H1 (cell line): Measurements from ENCODE around the gene SPIRE1. TPM values are rescaled to one million over a fixed set of nuclear protein-coding genes. Genes with fewer than 3 reads are reported as not detected.

Source experiments
- CTCF ChIA-PET: fragments of 300-600 bp; sonication (Branson Sonifier 250); formaldehyde crosslinking; loops from one replicate; lab custom pipeline; 2021; ENCODE audit not compliant: partially characterized antibody; lab: Charles Lee
- POLR2A ChIA-PET: fragments of 300-600 bp; sonication (Branson Sonifier 250); formaldehyde crosslinking; loops from one replicate; lab custom pipeline; 2021; ENCODE audit warnings: inconsistent platforms; ENCODE audit not compliant: partially characterized antibody; lab: Charles Lee
- DNase-seq, 2 experiments: peaks; one replicate each; pipeline versions ENCODE4 v3.0.0 to v3.0.0-alpha.2; 2010 to 2022; ENCODE audit warnings: low spot score in 2 of 2, low read depth in 1 of 2, mixed read lengths in 1 of 2
- FAIRE-seq: peaks from 2 replicates; lab custom pipeline; 2011; peaks lifted over from hg19 to GRCh38; lab: Jason Lieb, UNC
- H2AFZ ChIP-seq: 2 replicates; pipeline ENCODE4 v1.8.1; 2012; ENCODE audit warnings: low read length, inconsistent platforms
- H2AK5ac ChIP-seq: 2 replicates; pipeline ENCODE4 v1.6.1; 2013; ENCODE audit warnings: low read depth, low read length
- H2BK120ac ChIP-seq: replicated peaks from 2 replicates; pipeline ENCODE3; 2013; ENCODE audit warnings: low read depth, low read length, inconsistent platforms
- H2BK12ac ChIP-seq: 2 replicates; pipeline ENCODE4 v1.6.1; 2013; ENCODE audit warnings: low read depth, low read length
- H2BK15ac ChIP-seq: 2 replicates; pipeline ENCODE4 v1.6.1; 2013; ENCODE audit warnings: low read length
- H2BK20ac ChIP-seq: 2 replicates; pipeline ENCODE4 v1.6.1; 2013; ENCODE audit warnings: low read length
- H2BK5ac ChIP-seq: 2 replicates; pipeline ENCODE4 v1.6.1; 2013; ENCODE audit warnings: low read depth, low read length
- H3K14ac ChIP-seq: 2 replicates; pipeline ENCODE4 v1.6.1; 2013; ENCODE audit warnings: inconsistent platforms; ENCODE audit not compliant: insufficient read length
- H3K18ac ChIP-seq: 2 replicates; pipeline ENCODE4 v1.6.1; 2013; ENCODE audit warnings: low read length; ENCODE audit errors: extremely low read depth
- H3K23ac ChIP-seq: 2 replicates; pipeline ENCODE4 v1.6.1; 2013; ENCODE audit warnings: inconsistent platforms; ENCODE audit not compliant: insufficient read length
- H3K23me2 ChIP-seq: 2 replicates; pipeline ENCODE4 v1.6.1; 2013; ENCODE audit warnings: low read depth, low read length
- H3K27ac ChIP-seq: 2 replicates; pipeline ENCODE4 v1.6.1; 2011; ENCODE audit warnings: low read depth, low read length, inconsistent platforms
- H3K27me3 ChIP-seq, 4 experiments: replicated peaks in 1 of 4; 1 replicate in 1 of 4; 2 replicates in 3 of 4; pipeline versions ENCODE4 v1.6.1 to v1.8.1; 2011 to 2013; ENCODE audit warnings: low read length in 3 of 4, mild to moderate bottlenecking in 3 of 4, inconsistent platforms in 2 of 4, mixed read lengths in 2 of 4, moderate library complexity in 1 of 4; ENCODE audit not compliant: control insufficient read depth in 3 of 4, insufficient read depth in 3 of 4; ENCODE audit errors: extremely low read depth in 1 of 4
- H3K36me3 ChIP-seq, 4 experiments: 2 replicates each; pipeline versions ENCODE4 v1.6.1 to v1.8.1; 2011 to 2013; ENCODE audit warnings: mild to moderate bottlenecking in 4 of 4, low read length in 3 of 4, moderate library complexity in 2 of 4, control low read depth in 1 of 4, inconsistent platforms in 1 of 4; ENCODE audit not compliant: insufficient read depth in 4 of 4, control insufficient read depth in 2 of 4
- H3K4ac ChIP-seq: replicated peaks from 2 replicates; pipeline ENCODE3; 2013; ENCODE audit warnings: low read length, low read depth, mixed read lengths, inconsistent platforms; ENCODE audit not compliant: insufficient read length
- H3K4me1 ChIP-seq, 4 experiments: replicated peaks in 1 of 4; 1 replicate in 1 of 4; 2 replicates in 3 of 4; pipeline versions ENCODE4 v1.6.1 to v1.8.1; 2011 to 2013; ENCODE audit warnings: low read length in 3 of 4, inconsistent platforms in 2 of 4, mixed read lengths in 1 of 4; ENCODE audit not compliant: insufficient read depth in 4 of 4, control insufficient read depth in 3 of 4
- H3K4me2 ChIP-seq, 2 experiments: 2 replicates each; pipeline versions ENCODE4 v1.6.1 to v1.8.1; 2011 to 2013; ENCODE audit warnings: low read depth in 2 of 2, low read length in 2 of 2, control low read depth in 1 of 2, inconsistent platforms in 1 of 2, mild to moderate bottlenecking in 1 of 2; ENCODE audit not compliant: insufficient read depth in 1 of 2
- H3K4me3 ChIP-seq, 4 experiments: fragments of 200-600, 300-600 bp in 1 of 4; sonication (generic), shearing (Covaris generic), sonication (Bioruptor Twin) in 1 of 4; 2 replicates each; pipeline versions ENCODE4 v1.5.1 to v1.8.1; 2011 to 2016; ENCODE audit warnings: low read length in 4 of 4, low read depth in 3 of 4, control low read depth in 2 of 4, inconsistent platforms in 2 of 4, mild to moderate bottlenecking in 2 of 4, mixed read lengths in 1 of 4, moderate library complexity in 1 of 4; ENCODE audit not compliant: insufficient read depth in 2 of 4; ENCODE audit errors: extremely low read depth in 1 of 4
- H3K56ac ChIP-seq: replicated peaks from 2 replicates; pipeline ENCODE3; 2013; ENCODE audit warnings: low read depth, mild to moderate bottlenecking, mixed read lengths, low read length, inconsistent platforms; ENCODE audit not compliant: insufficient read length
- H3K79me1 ChIP-seq: 2 replicates; pipeline ENCODE4 v1.6.1; 2013; ENCODE audit warnings: low read depth, low read length, control low read depth
- H3K79me2 ChIP-seq, 2 experiments: 2 replicates each; pipeline versions ENCODE4 v1.6.1 to v1.8.1; 2012 to 2013; ENCODE audit warnings: low read length in 2 of 2, mild to moderate bottlenecking in 2 of 2, inconsistent platforms in 1 of 2; ENCODE audit not compliant: insufficient read depth in 2 of 2, control insufficient read depth in 1 of 2
- H3K9ac ChIP-seq, 4 experiments: replicated peaks in 1 of 4; 1 replicate in 1 of 4; 2 replicates in 3 of 4; pipeline versions ENCODE4 v1.6.1 to v1.8.1; 2011 to 2013; ENCODE audit warnings: low read depth in 3 of 4, low read length in 3 of 4, control low read depth in 2 of 4, mild to moderate bottlenecking in 2 of 4, moderate library complexity in 2 of 4, inconsistent platforms in 1 of 4; ENCODE audit errors: extremely low read depth in 1 of 4
- H3K9me3 ChIP-seq, 2 experiments: 2 replicates each; pipeline versions ENCODE4 v1.6.1 to v1.8.1; 2012 to 2013; ENCODE audit warnings: mild to moderate bottlenecking in 2 of 2, moderate library complexity in 2 of 2, control low read depth in 1 of 2, inconsistent platforms in 1 of 2, low read depth in 1 of 2, low read length in 1 of 2, mixed read lengths in 1 of 2; ENCODE audit not compliant: insufficient read depth in 2 of 2
- H4K20me1 ChIP-seq, 2 experiments: replicated peaks in 1 of 2; 2 replicates each; pipeline versions ENCODE3 to v1.8.1; 2011 to 2013; ENCODE audit warnings: inconsistent platforms in 2 of 2, low read length in 2 of 2, mild to moderate bottlenecking in 1 of 2; ENCODE audit not compliant: insufficient read depth in 2 of 2, control insufficient read depth in 1 of 2
- H4K5ac ChIP-seq: 2 replicates; pipeline ENCODE4 v1.6.1; 2013; ENCODE audit warnings: low read length, low read depth, mixed read lengths, inconsistent platforms; ENCODE audit not compliant: insufficient read length
- H4K8ac ChIP-seq: 2 replicates; pipeline ENCODE4 v1.8.0; 2013; ENCODE audit warnings: mild to moderate bottlenecking, moderate library complexity, low read length, inconsistent platforms; ENCODE audit not compliant: insufficient read depth; ENCODE audit errors: extremely low read depth
- H4K91ac ChIP-seq: replicated peaks from 2 replicates; pipeline ENCODE3; 2013; ENCODE audit warnings: low read length, mixed read lengths, inconsistent platforms; ENCODE audit not compliant: insufficient read length
- CREB1 ChIP-seq: IDR thresholded peaks from 2 replicates; pipeline ENCODE4 v1.6.1; 2012; ENCODE audit warnings: inconsistent platforms
- EGR1 ChIP-seq: IDR thresholded peaks from 2 replicates; pipeline ENCODE4 v1.6.1; 2011; ENCODE audit warnings: low read depth, low read length, borderline replicate concordance
- EZH2 ChIP-seq: fragments of 200-600 bp; sonication (generic); IDR thresholded peaks from 2 replicates; pipeline ENCODE4 v1.7.1; 2012; ENCODE audit warnings: low read depth, mild to moderate bottlenecking, moderate library complexity, low read length, inconsistent platforms; ENCODE audit not compliant: severe bottlenecking
- KDM1A ChIP-seq: fragments of 200-600, 300-600 bp; sonication (generic); IDR thresholded peaks from 2 replicates; pipeline ENCODE4 v1.7.1; 2016; ENCODE audit warnings: mild to moderate bottlenecking, low read length, borderline replicate concordance
- MAFK ChIP-seq: IDR thresholded peaks from 2 replicates; pipeline ENCODE4 v1.6.1; 2012; ENCODE audit warnings: low read depth, mild to moderate bottlenecking, improper control_type of control experiment, low read length
- RAD21 ChIP-seq, 2 experiments: IDR thresholded peaks in 1 of 2; conservative IDR thresholded peaks in 1 of 2; 2 replicates each; pipeline ENCODE4 v1.6.1; 2011; ENCODE audit warnings: low read depth in 2 of 2, low read length in 2 of 2, improper control_type of control experiment in 1 of 2, inconsistent platforms in 1 of 2, mild to moderate bottlenecking in 1 of 2, moderate library complexity in 1 of 2
- RBBP5 ChIP-seq: IDR thresholded peaks from 2 replicates; pipeline ENCODE4 v1.7.1; 2012; ENCODE audit warnings: low read depth, mild to moderate bottlenecking, inconsistent platforms, low read length, moderate library complexity, borderline replicate concordance
- SP1 ChIP-seq: IDR thresholded peaks from 2 replicates; pipeline ENCODE4 v1.6.1; 2011; ENCODE audit warnings: low read depth, low read length
- TAF7 ChIP-seq: optimal IDR thresholded peaks from 2 replicates; pipeline ENCODE3; 2011; ENCODE audit warnings: low read depth, mild to moderate bottlenecking, inconsistent platforms, low read length, moderate library complexity, borderline replicate concordance
- YY1 ChIP-seq: IDR thresholded peaks from 2 replicates; pipeline ENCODE4 v1.6.1; 2011; ENCODE audit warnings: low read depth, mild to moderate bottlenecking, low read length
- WGBS, 2 experiments: shearing (Covaris generic) in 1 of 2; methylation state at CpG; one replicate each; pipeline versions ENCODE4 v1.1.6 to v1.1.7; 2013 to 2015; ENCODE audit warnings: low lambda C conversion rate in 2 of 2, mixed read lengths in 2 of 2, inconsistent platforms in 1 of 2, low coverage in 1 of 2, missing lambda C conversion rate in 1 of 2; ENCODE audit not compliant: insufficient replicate concordance in 2 of 2, insufficient coverage in 1 of 2, insufficient read length in 1 of 2; ENCODE audit errors: extremely low coverage in 1 of 2, missing lambda C conversion rate in 1 of 2; 5-methylcytosine and 5-hydroxymethylcytosine counted together
- polyA plus RNA-seq, 7 experiments: library from polyadenylated mRNA; depleted of rRNA in 3 of 7; stranded (reverse) in 5 of 7; unstranded in 2 of 7; fragments of >200 nt in 5 of 7; fragments of 200-250 nt in 2 of 7; gene quantifications; 1 replicate in 5 of 7; 2 replicates in 1 of 7; 4 replicates in 1 of 7; pipeline versions ENCODE4 v1.2.1 to v1.2.3, GENCODE V29; 2011 to 2013; ENCODE audit warnings: missing spikeins in 2 of 7, mixed read lengths in 2 of 7
- total RNA-seq: library from RNA; stranded (reverse); fragmentation: NEBNext Ultra II Directional; extraction: Animal tissue kit (Norgen Biotek cat#: 25700); gene quantifications from 2 replicates; pipeline ENCODE4 v1.2.1, GENCODE V29; 2021

Gene SPIRE1
- total and polyA plus RNA-seq, 2 of the 8 experiments (the other 6 are each of a cell fraction or from before 2014, with no cell fraction given): 6.0 to 21.5 TPM

DNA sequence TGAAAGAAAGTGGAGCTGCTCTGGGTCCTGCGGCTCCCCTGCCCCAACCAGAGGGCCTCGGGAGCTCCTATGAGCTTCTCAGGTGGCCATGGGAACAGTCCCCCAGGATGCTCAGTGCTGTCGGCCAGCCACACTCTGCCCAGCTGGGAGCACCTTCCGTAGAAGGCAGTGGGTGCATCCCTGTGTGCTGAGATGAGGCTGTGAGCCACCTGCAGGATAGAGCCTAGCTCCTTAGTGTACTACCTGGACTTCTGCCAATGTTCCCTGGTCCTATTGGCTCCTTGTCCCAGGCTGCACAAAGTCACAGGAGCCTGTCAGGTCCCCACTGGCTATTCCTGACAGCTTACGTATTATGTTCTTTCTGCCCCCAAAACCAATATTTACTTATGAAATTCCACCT lies 234.1 kb downstream of the SPIRE1 start:
- Histone ChIP-seq H3K27me3 (no peaks in the 10 kb centered on the region), H2BK20ac (no peak overlapping the region), H2BK120ac (no peak overlapping the region), H3K4me3 (no peak overlapping the region), H3K9ac (no peak overlapping the region), H3K56ac (no peak overlapping the region), H3K23me2 (peaks cover 5% of the 10 kb centered on the region; the same call in 1 of the 2 replicates), H3K79me2 (no peaks in the 10 kb centered on the region), H3K18ac (no peak overlapping the region), H3K4me2 (no peak overlapping the region), H3K79me1 (no peaks in the 10 kb centered on the region), H4K5ac (no peak overlapping the region), H3K36me3 (peaks cover 0 to 19% (median 15%) of the 10 kb centered on the region in 4 experiments; a peak in 6 of 8 replicates), H2AFZ (no peak overlapping the region), H2BK15ac (no peak overlapping the region), H3K14ac (no peak overlapping the region), H2BK5ac (no peak overlapping the region), H2BK12ac (no peak overlapping the region), H4K20me1 (peaks cover 2 to 3% of the 10 kb centered on the region in 2 experiments), H3K4ac (no peak overlapping the region), H2AK5ac (no peak overlapping the region), H3K23ac (no peak overlapping the region), H3K9me3 (peaks cover 15 to 19% of the 10 kb centered on the region in 2 experiments), H3K4me1 (peaks cover 0 to 12% (median 6%) of the 10 kb centered on the region in 4 experiments; a peak in 6 of 7 replicates), H4K91ac (no peak overlapping the region), H3K27ac (no peak overlapping the region), H4K8ac (peak overlapping the region; percentile 75; the same call in 1 of the 2 replicates)
- ChIA-PET POLR2A (interaction anchor here (0.9 to 1.4 kb wide), 4 partner anchors 11 to 29 kb away, joined by 3 to 4 read pairs (median 3); no protein-coding TSS in a partner anchor), CTCF (interaction anchor here (0.6 to 5.5 kb wide), 11 partner anchors 10 to 220 kb away, joined by 3 to 40 read pairs (median 4); no protein-coding TSS in a partner anchor)
- 82% methylated on average over 5 of the region's 5 CpGs; no CpG with 5 or more reads in 1 of the 2 experiments for WGBS, 2 experiments
- no peak for TF ChIP-seq EGR1
- TF ChIP-seq KDM1A: no peak
- TF ChIP-seq RBBP5: no peak
- no peak for TF ChIP-seq YY1
- TF ChIP-seq TAF7: no peak
- no peak for TF ChIP-seq MAFK
- TF ChIP-seq EZH2: no peak
- TF ChIP-seq CREB1: no peak
- no peak for TF ChIP-seq SP1
- no peak for TF ChIP-seq RAD21 (IDR thresholded peaks at IDR 0.05 in 1 of 2, conservative IDR thresholded peaks at IDR 0.05 in 1 of 2; ENCODE audit: low read depth in 2 of 2, low read length in 2 of 2)
- no peak for FAIRE-seq
- no peak for DNase-seq
